Progenitor cell of endocrine pancreas (in vitro differentiated cells): ENCODE results near the gene IMMT. TPM values are rescaled to one million over a fixed set of nuclear protein-coding genes. Genes with fewer than 3 reads are reported as not detected.

Experiments
- DNase-seq: peaks from one replicate; pipeline ENCODE4 v3.0.0; 2021; ENCODE audit warnings: low spot score; ENCODE audit not compliant: unreplicated experiment
- H3K27ac Mint-ChIP-seq: 2 replicates; pipeline ENCODE4 v1.8.0; 2021; ENCODE audit warnings: mild to moderate bottlenecking, moderate library complexity, mixed read lengths
- H3K27me3 Mint-ChIP-seq: 2 replicates; pipeline ENCODE4 v1.8.0; 2021; ENCODE audit warnings: mixed read lengths
- H3K36me3 Mint-ChIP-seq: 2 replicates; pipeline ENCODE4 v1.8.0; 2022; ENCODE audit warnings: mixed read lengths; ENCODE audit not compliant: insufficient read depth
- H3K4me1 Mint-ChIP-seq: 2 replicates; pipeline ENCODE4 v1.8.0; 2021; ENCODE audit warnings: low read depth, mixed read lengths
- H3K4me3 Mint-ChIP-seq: 2 replicates; pipeline ENCODE4 v1.8.0; 2021; ENCODE audit warnings: low read depth, mild to moderate bottlenecking, moderate library complexity, mixed read lengths
- H3K9me3 Mint-ChIP-seq: 2 replicates; pipeline ENCODE4 v1.8.0; 2021; ENCODE audit warnings: low read depth, mixed read lengths
- CTCF ChIP-seq: fragments of 200-600 bp; sonication (generic); IDR thresholded peaks from one replicate; pipeline ENCODE4 v1.5.0; 2021; ENCODE audit warnings: antibody characterized with exemption, mild to moderate bottlenecking; ENCODE audit not compliant: unreplicated experiment
- total RNA-seq: library from RNA; stranded (reverse); gene quantifications from 2 replicates; pipeline ENCODE4 v1.2.1, GENCODE V29; 2021

Gene IMMT
- total RNA-seq, 1 donor from 2014 or later: 94.1 TPM

- H3K4me1 Mint-ChIP-seq: peaks cover 18% of the 10 kb centered on the region
- DNase-seq: no peak
- no peak overlapping the region for H3K4me3 Mint-ChIP-seq
- peak overlapping the region; percentile 3 for H3K27ac Mint-ChIP-seq
- H3K9me3 Mint-ChIP-seq: no peaks in the 10 kb centered on the region
- peaks cover 16% of the 10 kb centered on the region for H3K36me3 Mint-ChIP-seq
- H3K27me3 Mint-ChIP-seq: no peaks in the 10 kb centered on the region
- no peak for TF ChIP-seq CTCF
Observed at GRCh38 chr2:86214503-86214832, 19.2 kb upstream of the IMMT start.

- H3K4me3 Mint-ChIP-seq: no peak overlapping the region
- H3K36me3 Mint-ChIP-seq: peaks cover 16% of the 10 kb centered on the region
- H3K27ac Mint-ChIP-seq: peak overlapping the region; percentile 86
- no peaks in the 10 kb centered on the region for H3K27me3 Mint-ChIP-seq
- DNase-seq: no peak
- peaks cover 18% of the 10 kb centered on the region for H3K4me1 Mint-ChIP-seq
- no peak for TF ChIP-seq CTCF
- no peaks in the 10 kb centered on the region for H3K9me3 Mint-ChIP-seq
Observed at GRCh38 chr2:86213699-86214502, 18.6 kb upstream of the IMMT start.

GRCh38 chr2:86213056-86213455 lies 17.8 kb upstream of the IMMT start:
- DNase-seq: no peak
- H3K36me3 Mint-ChIP-seq: peaks cover 20% of the 10 kb centered on the region
- TF ChIP-seq CTCF: no peak
- H3K9me3 Mint-ChIP-seq: no peaks in the 10 kb centered on the region
- no peaks in the 10 kb centered on the region for H3K27me3 Mint-ChIP-seq
- H3K27ac Mint-ChIP-seq: no peak overlapping the region
- no peak overlapping the region for H3K4me3 Mint-ChIP-seq
- peaks cover 17% of the 10 kb centered on the region for H3K4me1 Mint-ChIP-seq

GRCh38 chr2:86211796-86212188 lies 16.5 kb upstream of the IMMT start:
- TF ChIP-seq CTCF: no peak
- Mint-ChIP-seq H3K4me3 (no peak overlapping the region), H3K36me3 (peaks cover 23% of the 10 kb centered on the region), H3K27me3 (no peaks in the 10 kb centered on the region), H3K9me3 (no peaks in the 10 kb centered on the region), H3K4me1 (peaks cover 16% of the 10 kb centered on the region), H3K27ac (no peak overlapping the region)
- DNase-seq: no peak

- TF ChIP-seq CTCF: no peak
- no peaks in the 10 kb centered on the region for H3K27me3 Mint-ChIP-seq
- no peak overlapping the region for H3K27ac Mint-ChIP-seq
- no peaks in the 10 kb centered on the region for H3K9me3 Mint-ChIP-seq
- no peak overlapping the region for H3K4me3 Mint-ChIP-seq
- peaks cover 16% of the 10 kb centered on the region for H3K4me1 Mint-ChIP-seq
- DNase-seq: no peak
- H3K36me3 Mint-ChIP-seq: peaks cover 27% of the 10 kb centered on the region
Observed at GRCh38 chr2:86211033-86211795, 16.0 kb upstream of the IMMT start.
